ENCODE measurements around the gene POLR2B.
"Not testable (repeated sequence)": the region's sequence is repeated elsewhere in the genome, so short reads cannot be mapped to it uniquely, and the experiment has no call there.

POLR2B gene

DNA sequence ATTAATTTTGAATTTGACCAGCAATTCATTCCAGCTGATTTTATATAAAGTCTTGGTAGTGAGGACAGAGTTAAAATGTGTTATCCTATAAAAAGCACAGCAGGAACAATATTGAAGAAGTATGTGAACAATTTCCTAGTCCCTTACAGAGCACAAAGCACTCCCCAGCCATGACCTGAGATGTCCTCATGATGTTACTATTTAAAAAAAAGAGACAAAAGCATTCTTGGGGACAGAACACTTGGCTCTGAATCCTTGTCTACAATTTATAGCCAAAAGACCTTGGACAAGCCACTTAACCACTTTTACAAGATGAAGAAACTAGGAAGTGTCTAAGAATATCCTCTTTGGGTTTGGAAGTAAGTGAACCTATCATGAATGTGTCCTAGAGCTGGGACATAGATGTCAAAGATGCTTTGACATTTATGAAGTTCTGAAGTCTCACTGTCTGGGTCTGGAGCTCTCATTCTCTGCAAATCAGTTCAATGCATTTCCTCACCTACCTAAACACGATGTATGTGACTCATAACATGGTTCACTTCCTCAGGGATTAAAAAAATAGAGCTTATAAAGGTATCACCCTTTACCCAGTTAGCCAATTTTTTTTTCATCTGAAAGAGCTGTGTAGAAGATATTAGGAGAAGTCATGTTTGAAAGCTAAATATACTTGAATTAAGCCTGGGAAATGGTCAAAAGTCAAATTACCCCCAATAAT lies 70.1 kb downstream of the POLR2B start:
- H3K4me3 ChIP-seq (ENCODE audit: low read depth, low read length) = no peak overlapping the region
- DNase-seq (ENCODE audit: low read depth) = no peak
- TF ChIP-seq, protein P1, sequence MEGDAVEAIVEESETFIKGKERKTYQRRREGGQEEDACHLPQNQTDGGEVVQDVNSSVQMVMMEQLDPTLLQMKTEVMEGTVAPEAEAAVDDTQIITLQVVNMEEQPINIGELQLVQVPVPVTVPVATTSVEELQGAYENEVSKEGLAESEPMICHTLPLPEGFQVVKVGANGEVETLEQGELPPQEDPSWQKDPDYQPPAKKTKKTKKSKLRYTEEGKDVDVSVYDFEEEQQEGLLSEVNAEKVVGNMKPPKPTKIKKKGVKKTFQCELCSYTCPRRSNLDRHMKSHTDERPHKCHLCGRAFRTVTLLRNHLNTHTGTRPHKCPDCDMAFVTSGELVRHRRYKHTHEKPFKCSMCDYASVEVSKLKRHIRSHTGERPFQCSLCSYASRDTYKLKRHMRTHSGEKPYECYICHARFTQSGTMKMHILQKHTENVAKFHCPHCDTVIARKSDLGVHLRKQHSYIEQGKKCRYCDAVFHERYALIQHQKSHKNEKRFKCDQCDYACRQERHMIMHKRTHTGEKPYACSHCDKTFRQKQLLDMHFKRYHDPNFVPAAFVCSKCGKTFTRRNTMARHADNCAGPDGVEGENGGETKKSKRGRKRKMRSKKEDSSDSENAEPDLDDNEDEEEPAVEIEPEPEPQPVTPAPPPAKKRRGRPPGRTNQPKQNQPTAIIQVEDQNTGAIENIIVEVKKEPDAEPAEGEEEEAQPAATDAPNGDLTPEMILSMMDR (IDR thresholded peaks at IDR 0.05; ENCODE audit: low read depth, low read length, missing control alignments) = no peak

- no peak for DNase-seq (ENCODE audit: low read depth)
- TF ChIP-seq, protein P1 (IDR thresholded peaks at IDR 0.05; ENCODE audit: low read depth, low read length, missing control alignments) = no peak
- no peak overlapping the region for H3K4me3 ChIP-seq (ENCODE audit: low read depth, low read length)
Measured at GRCh38 chr4:57051095-57051494, 72.4 kb downstream of the POLR2B start.

- TF ChIP-seq, protein P1 (IDR thresholded peaks at IDR 0.05; ENCODE audit: low read depth, low read length, missing control alignments) = no peak
- DNase-seq (ENCODE audit: low read depth) = no peak
- no peak overlapping the region for H3K4me3 ChIP-seq (ENCODE audit: low read depth, low read length)
Measured at GRCh38 chr4:57051524-57051923, 72.8 kb downstream of the POLR2B start.

- TF ChIP-seq, protein P1 (IDR thresholded peaks at IDR 0.05; ENCODE audit: low read depth, low read length, missing control alignments) = no peak
- H3K4me3 ChIP-seq (ENCODE audit: low read depth, low read length) = no peak overlapping the region
- DNase-seq (ENCODE audit: low read depth) = no peak
Measured at GRCh38 chr4:57053508-57053907, 74.8 kb downstream of the POLR2B start.

GRCh38 chr4:57055886-57056285 lies 77.2 kb downstream of the POLR2B start:
- no peak overlapping the region for H3K4me3 ChIP-seq (ENCODE audit: low read depth, low read length)
- TF ChIP-seq, protein P1 (IDR thresholded peaks at IDR 0.05; ENCODE audit: low read depth, low read length, missing control alignments) = no peak
- no peak for DNase-seq (ENCODE audit: low read depth)

DNA sequence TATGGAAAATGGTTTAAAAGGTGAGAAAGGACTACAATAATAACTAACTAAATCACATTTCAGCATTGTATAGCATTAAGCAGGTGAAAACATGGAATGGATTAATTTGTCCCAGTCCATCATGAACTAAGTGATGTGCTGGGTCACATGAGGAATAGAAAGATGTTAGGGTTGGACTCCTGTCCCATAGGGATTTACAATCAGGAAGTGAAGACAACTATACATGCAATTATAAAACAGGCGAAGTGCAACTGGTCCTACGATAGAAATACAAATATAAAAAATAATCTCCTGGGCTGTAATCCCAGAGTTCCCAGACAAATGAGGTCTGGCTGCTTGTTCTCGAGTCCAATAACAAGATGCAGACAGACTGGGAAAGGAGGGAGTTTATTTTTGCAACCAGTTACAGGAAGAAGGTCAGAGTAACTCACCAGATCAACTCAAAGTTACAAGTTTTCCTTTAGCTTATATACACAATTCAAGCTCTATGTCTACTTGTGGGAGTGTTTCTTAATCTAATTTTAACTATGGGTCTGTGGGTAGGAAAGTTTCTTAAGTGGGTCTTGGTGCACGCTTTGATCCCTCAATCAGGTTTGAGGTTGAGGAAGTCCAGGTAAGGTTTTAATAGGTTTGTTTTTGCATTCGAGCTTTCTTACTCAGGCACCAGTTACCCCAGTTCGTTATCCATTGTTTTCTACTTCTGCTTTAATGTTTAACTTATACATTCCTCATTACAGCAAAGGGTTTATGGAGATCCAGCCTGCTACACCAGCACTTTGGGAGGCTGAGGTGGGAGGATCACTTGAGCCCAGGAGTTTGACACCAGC lies 81.4 kb downstream of the POLR2B start:
- H3K4me3 ChIP-seq (ENCODE audit: low read depth, low read length) = no peak overlapping the region
- no peak for DNase-seq (ENCODE audit: low read depth)
- TF ChIP-seq, protein P1 (IDR thresholded peaks at IDR 0.05; ENCODE audit: low read depth, low read length, missing control alignments) = no peak

DNA sequence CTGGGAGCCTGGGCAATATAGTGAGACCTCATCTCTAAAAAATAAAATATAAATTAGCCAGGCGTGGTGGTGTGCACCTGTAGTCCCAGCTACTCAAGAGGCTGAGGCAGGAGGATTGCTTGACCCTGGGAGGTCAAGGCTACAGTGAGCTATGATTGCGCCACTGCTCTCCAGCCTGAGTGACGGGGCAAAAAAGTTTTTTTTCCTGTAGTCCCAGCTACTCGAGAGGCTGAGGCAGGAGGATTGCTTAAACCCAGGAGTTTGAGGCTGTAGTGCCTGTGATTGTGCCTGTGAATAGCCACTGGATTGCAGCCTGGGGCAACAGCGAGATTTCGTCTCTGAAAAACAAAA lies 82.0 kb downstream of the POLR2B start:
- DNase-seq (ENCODE audit: low read depth); H3K4me3 ChIP-seq (ENCODE audit: low read depth, low read length): not testable (repeated sequence)
